GM23248 (cell line): ENCODE measurements around the gene PTPRN2.

Experiments
- EZH2 ChIP-seq: fragments of 200-600 bp; sonication (generic); IDR thresholded peaks from 2 replicates; pipeline ENCODE4 v1.6.1; 2018; ENCODE audit warnings: antibody characterized with exemption, mild to moderate bottlenecking; ENCODE audit not compliant: insufficient read depth, poor library complexity, severe bottlenecking
- EZH2phosphoT487 ChIP-seq: fragments of 200-600 bp; sonication (generic); IDR thresholded peaks from 2 replicates; pipeline ENCODE4 v1.6.1; 2018; ENCODE audit warnings: antibody characterized with exemption, moderate library complexity, mild to moderate bottlenecking, low read depth; ENCODE audit not compliant: insufficient read depth

- TF ChIP-seq EZH2phosphoT487 (no peak), EZH2 (no peak)
Measured at GRCh38 chr7:158373476-158374133, 214.0 kb downstream of the PTPRN2 start.
